ENCODE results near the gene EXOSC3. TPM values are rescaled to one million over a fixed set of nuclear protein-coding genes. Genes with fewer than 3 reads are reported as not detected.
"Not testable (repeated sequence)": the region's sequence is repeated elsewhere in the genome, so short reads cannot be mapped to it uniquely, and the experiment has no call there.

The EXOSC3 gene
- total and polyA plus RNA-seq, 2 donors (not counting 3 experiments of a cell fraction or from before 2014, with no cell fraction given): 25.0 to 38.0 TPM

DNA sequence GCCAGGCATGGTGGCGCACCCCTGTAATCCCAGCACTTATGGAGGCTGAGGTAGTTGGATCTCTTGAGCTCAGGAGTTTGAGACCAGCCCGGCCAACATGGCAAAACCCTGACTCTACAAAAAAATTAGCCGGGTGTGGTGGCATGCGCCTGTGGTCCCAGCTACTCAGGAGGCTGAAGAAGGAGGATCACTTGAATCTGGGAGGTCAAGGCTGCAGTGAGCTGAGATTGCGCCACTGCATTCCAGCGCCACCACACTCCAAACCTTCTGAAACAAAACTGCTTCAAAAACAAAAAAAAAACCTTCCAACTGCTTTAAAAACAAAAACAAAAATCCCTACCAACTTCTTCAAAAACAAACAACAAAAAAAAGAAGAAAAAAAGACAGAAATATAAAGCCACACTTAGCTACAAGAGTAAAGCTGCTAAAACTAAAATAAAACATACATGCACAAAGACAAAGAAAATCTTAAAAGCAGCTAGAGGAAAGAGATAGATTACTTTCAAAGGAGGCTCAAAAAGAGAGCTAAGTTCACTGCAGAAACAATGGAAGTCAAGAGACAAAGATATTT, 27.1 kb upstream of the EXOSC3 start:
- dilution Hi-C loops (cut with MboI; ENCODE audit: extremely low pct_ligation_motif_present, low sequenced_read_pairs) (no loop called here), intact Hi-C loops (cut with micrococcal nuclease) (no loop called here)
- no peaks in the 10 kb centered on the region for H3K36me3 ChIP-seq (ENCODE audit: control insufficient read depth in 2 of 2, extremely low read depth in 1 of 2, insufficient read depth in 2 of 2, low read length in 2 of 2)
- H3K27ac ChIP-seq (ENCODE audit: insufficient read depth, low read depth, low read length): no peak overlapping the region
- ChIA-PET CTCF (interaction anchor here (1.2 to 2.1 kb wide), 2 partner anchors 7 to 9 kb away, joined by 3 to 5 read pairs; no protein-coding TSS in a partner anchor), POLR2A (no interaction called here)
- H3K27me3 ChIP-seq (ENCODE audit: control insufficient read depth in 2 of 2, insufficient read depth in 2 of 2, low read length in 2 of 2): no peaks in the 10 kb centered on the region
- peaks cover 6% of the 10 kb centered on the region for H4K20me1 ChIP-seq (replicated peaks; ENCODE audit: control insufficient read depth, extremely low read depth, insufficient read depth, low read length)
- H3K9me3 ChIP-seq (replicated peaks; ENCODE audit: control insufficient read depth, insufficient read depth, low read length): no peaks in the 10 kb centered on the region
- H3K4me3 ChIP-seq (replicated peaks in 1 of 3; ENCODE audit: insufficient read depth in 1 of 3, low read depth in 1 of 3, low read length in 3 of 3): no peak overlapping the region
- H3K4me1 ChIP-seq (ENCODE audit: control insufficient read depth, extremely low read depth, insufficient read depth, low read length): no peaks in the 10 kb centered on the region
- TF ChIP-seq POLR2AphosphoS5 (IDR thresholded peaks at IDR 0.05; ENCODE audit: insufficient read depth, low read depth, low read length): no peak
- no peak for TF ChIP-seq EZH2 (IDR thresholded peaks at IDR 0.05; ENCODE audit: borderline replicate concordance, low read depth, low read length, severe bottlenecking)
- TF ChIP-seq, protein P1, sequence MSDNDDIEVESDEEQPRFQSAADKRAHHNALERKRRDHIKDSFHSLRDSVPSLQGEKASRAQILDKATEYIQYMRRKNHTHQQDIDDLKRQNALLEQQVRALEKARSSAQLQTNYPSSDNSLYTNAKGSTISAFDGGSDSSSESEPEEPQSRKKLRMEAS (IDR thresholded peaks at IDR 0.05; ENCODE audit: insufficient read depth, insufficient read length): no peak
- TF ChIP-seq, protein P2, sequence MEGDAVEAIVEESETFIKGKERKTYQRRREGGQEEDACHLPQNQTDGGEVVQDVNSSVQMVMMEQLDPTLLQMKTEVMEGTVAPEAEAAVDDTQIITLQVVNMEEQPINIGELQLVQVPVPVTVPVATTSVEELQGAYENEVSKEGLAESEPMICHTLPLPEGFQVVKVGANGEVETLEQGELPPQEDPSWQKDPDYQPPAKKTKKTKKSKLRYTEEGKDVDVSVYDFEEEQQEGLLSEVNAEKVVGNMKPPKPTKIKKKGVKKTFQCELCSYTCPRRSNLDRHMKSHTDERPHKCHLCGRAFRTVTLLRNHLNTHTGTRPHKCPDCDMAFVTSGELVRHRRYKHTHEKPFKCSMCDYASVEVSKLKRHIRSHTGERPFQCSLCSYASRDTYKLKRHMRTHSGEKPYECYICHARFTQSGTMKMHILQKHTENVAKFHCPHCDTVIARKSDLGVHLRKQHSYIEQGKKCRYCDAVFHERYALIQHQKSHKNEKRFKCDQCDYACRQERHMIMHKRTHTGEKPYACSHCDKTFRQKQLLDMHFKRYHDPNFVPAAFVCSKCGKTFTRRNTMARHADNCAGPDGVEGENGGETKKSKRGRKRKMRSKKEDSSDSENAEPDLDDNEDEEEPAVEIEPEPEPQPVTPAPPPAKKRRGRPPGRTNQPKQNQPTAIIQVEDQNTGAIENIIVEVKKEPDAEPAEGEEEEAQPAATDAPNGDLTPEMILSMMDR (IDR thresholded peaks at IDR 0.05; ENCODE audit: extremely low read depth in 1 of 2, insufficient read depth in 1 of 2, low read depth in 1 of 2, low read length in 2 of 2): no peak
- H3K4me2 ChIP-seq (ENCODE audit: insufficient read depth, low read length): no peak overlapping the region
- FAIRE-seq: no peak
- H3K9me1 ChIP-seq (replicated peaks; ENCODE audit: control insufficient read depth, extremely low read depth, insufficient read depth, low read length): no peaks in the 10 kb centered on the region
- H3K9ac ChIP-seq (replicated peaks; ENCODE audit: extremely low read depth, insufficient read depth, low read length): no peak overlapping the region
- DNase-seq (ENCODE audit: low read depth, low spot score): no peak
- peaks cover 23% of the 10 kb centered on the region for H3K79me2 ChIP-seq (ENCODE audit: control insufficient read depth, insufficient read depth, low read length)
- H2AFZ ChIP-seq (ENCODE audit: low read depth, low read length): no peak overlapping the region
- BruUV-seq (replicated peaks): no TSS peak

DNA sequence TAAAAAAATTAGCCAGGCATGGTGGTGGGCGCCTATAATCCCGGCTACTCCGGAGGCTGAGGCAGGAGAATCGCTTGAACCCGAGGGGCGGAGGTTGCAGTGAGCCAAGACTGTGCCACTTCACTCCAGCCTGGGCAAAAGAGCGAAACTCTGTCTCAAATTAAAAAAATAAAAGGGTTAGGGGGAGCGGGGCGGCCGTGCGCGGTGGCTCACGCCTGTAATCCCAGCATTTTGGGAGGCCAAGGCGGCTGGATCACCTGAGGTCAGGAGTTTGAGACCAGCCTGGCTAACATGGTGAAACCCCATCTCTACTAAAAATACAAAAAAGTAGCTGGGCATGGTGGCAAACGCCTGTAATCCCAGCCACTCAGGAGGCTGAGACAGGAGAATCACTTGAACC, 24.8 kb upstream of the EXOSC3 start:
- peaks cover 29% of the 10 kb centered on the region for H3K79me2 ChIP-seq (ENCODE audit: control insufficient read depth, insufficient read depth, low read length)
- H3K36me3 ChIP-seq (ENCODE audit: control insufficient read depth in 2 of 2, extremely low read depth in 1 of 2, insufficient read depth in 2 of 2, low read length in 2 of 2); intact Hi-C loops (cut with micrococcal nuclease); dilution Hi-C loops (cut with MboI; ENCODE audit: extremely low pct_ligation_motif_present, low sequenced_read_pairs); H3K9ac ChIP-seq (replicated peaks; ENCODE audit: extremely low read depth, insufficient read depth, low read length); FAIRE-seq; POLR2A ChIA-PET; H2AFZ ChIP-seq (ENCODE audit: low read depth, low read length); H3K9me3 ChIP-seq (replicated peaks; ENCODE audit: control insufficient read depth, insufficient read depth, low read length); H4K20me1 ChIP-seq (replicated peaks; ENCODE audit: control insufficient read depth, extremely low read depth, insufficient read depth, low read length); H3K27ac ChIP-seq (ENCODE audit: insufficient read depth, low read depth, low read length); H3K4me1 ChIP-seq (ENCODE audit: control insufficient read depth, extremely low read depth, insufficient read depth, low read length); H3K4me2 ChIP-seq (ENCODE audit: insufficient read depth, low read length); H3K27me3 ChIP-seq (ENCODE audit: control insufficient read depth in 2 of 2, insufficient read depth in 2 of 2, low read length in 2 of 2); DNase-seq (ENCODE audit: low read depth, low spot score); H3K4me3 ChIP-seq (replicated peaks in 1 of 3; ENCODE audit: insufficient read depth in 1 of 3, low read depth in 1 of 3, low read length in 3 of 3); H3K9me1 ChIP-seq (replicated peaks; ENCODE audit: control insufficient read depth, extremely low read depth, insufficient read depth, low read length); BruUV-seq (replicated peaks): not testable (repeated sequence)
- CTCF ChIA-PET: interaction anchor here (2.1 kb wide), 1 partner anchor 10 kb away, joined by 5 read pairs; no protein-coding TSS in a partner anchor
